IMR-90 (cell line): Measurements from ENCODE around the gene FHDC1. TPM values are rescaled to one million over a fixed set of nuclear protein-coding genes. Genes with fewer than 3 reads are reported as not detected.

Experiments used
- ATAC-seq: fragments of 200-7000 bp; cut with Tn5 transposase; 2 replicates; pipeline ENCODE4 v1.9.1; 2020; ENCODE audit warnings: low read depth, mild to moderate bottlenecking, moderate library complexity
- BruUV-seq: library from RNA; stranded (reverse); fragments of 400-500 nt; replicated peaks from 2 replicates; lab custom pipeline; 2021; lab: Mats Ljungman, UMichigan
- CTCF ChIA-PET: fragments of 300-600 bp; formaldehyde crosslinking; extraction: SDS; loops from one replicate; lab custom pipeline; 2021; ENCODE audit warnings: antibody characterized with exemption; lab: Yijun Ruan, JAX
- POLR2A ChIA-PET: fragments of 300-600 bp; sonication (Branson Sonifier 250); formaldehyde crosslinking; loops from one replicate; lab custom pipeline; 2022; ENCODE audit warnings: antibody characterized with exemption; ENCODE audit not compliant: unreplicated experiment; lab: Charles Lee
- DNase-seq: peaks from one replicate; pipeline ENCODE4 v3.0.0; 2013
- H2AFZ ChIP-seq: replicated peaks from 2 replicates; pipeline ENCODE3; 2013; ENCODE audit warnings: low read length, mild to moderate bottlenecking; ENCODE audit not compliant: poor library complexity
- H2AK5ac ChIP-seq: 2 replicates; pipeline ENCODE4 v1.6.1; 2013; ENCODE audit warnings: low read depth, low read length, inconsistent platforms
- H2AK9ac ChIP-seq: replicated peaks from 2 replicates; pipeline ENCODE3; 2013; ENCODE audit warnings: mild to moderate bottlenecking, low read depth, low read length, moderate library complexity; ENCODE audit not compliant: poor library complexity
- H2BK120ac ChIP-seq: 2 replicates; pipeline ENCODE4 v1.6.1; 2013; ENCODE audit warnings: low read depth, low read length, inconsistent platforms
- H2BK15ac ChIP-seq: 3 replicates; pipeline ENCODE4 v1.6.1; 2013; ENCODE audit warnings: low read depth, low read length, inconsistent platforms
- H2BK20ac ChIP-seq: 2 replicates; pipeline ENCODE4 v1.6.1; 2013; ENCODE audit warnings: low read depth, mild to moderate bottlenecking, inconsistent platforms, low read length, moderate library complexity
- H2BK5ac ChIP-seq: 2 replicates; pipeline ENCODE4 v1.6.1; 2013; ENCODE audit warnings: mild to moderate bottlenecking, low read depth, low read length, inconsistent platforms; ENCODE audit not compliant: poor library complexity, severe bottlenecking
- H3K14ac ChIP-seq: replicated peaks from 2 replicates; pipeline ENCODE4 v1.6.1; 2013; ENCODE audit warnings: low read depth, low read length, inconsistent platforms
- H3K18ac ChIP-seq: 2 replicates; pipeline ENCODE4 v1.6.1; 2013; ENCODE audit warnings: low read depth, low read length, control low read depth
- H3K23ac ChIP-seq: 2 replicates; pipeline ENCODE4 v1.6.1; 2013; ENCODE audit warnings: low read depth, low read length, inconsistent platforms
- H3K27ac ChIP-seq: 2 replicates; pipeline ENCODE4 v1.5.1; 2013; ENCODE audit warnings: mild to moderate bottlenecking, control low read depth, low read length; ENCODE audit not compliant: insufficient read depth
- H3K27me3 ChIP-seq: 2 replicates; pipeline ENCODE4 v1.6.1; 2013; ENCODE audit warnings: low read length; ENCODE audit not compliant: control insufficient read depth, insufficient read depth
- H3K36me3 ChIP-seq: 2 replicates; pipeline ENCODE4 v1.6.1; 2013; ENCODE audit warnings: low read length, mixed read lengths; ENCODE audit not compliant: control insufficient read depth, insufficient read depth
- H3K4ac ChIP-seq: 2 replicates; pipeline ENCODE4 v1.6.1; 2013; ENCODE audit warnings: low read depth, low read length, inconsistent platforms
- H3K4me1 ChIP-seq: 2 replicates; pipeline ENCODE4 v1.6.1; 2013; ENCODE audit warnings: low read length, mixed read lengths; ENCODE audit not compliant: control insufficient read depth, insufficient read depth
- H3K4me2 ChIP-seq: 2 replicates; pipeline ENCODE4 v1.6.1; 2013; ENCODE audit warnings: low read depth, mild to moderate bottlenecking, control low read depth, low read length, moderate library complexity
- H3K4me3 ChIP-seq: 2 replicates; pipeline ENCODE4 v1.5.1; 2013; ENCODE audit warnings: low read depth, mild to moderate bottlenecking, control low read depth, low read length, moderate library complexity; ENCODE audit not compliant: insufficient read depth
- H3K56ac ChIP-seq: 2 replicates; pipeline ENCODE4 v1.6.1; 2013; ENCODE audit warnings: low read length, inconsistent platforms; ENCODE audit not compliant: insufficient read depth; ENCODE audit errors: extremely low read depth
- H3K79me1 ChIP-seq, 2 experiments: 2 replicates each; pipeline ENCODE4 v1.6.1; 2013; ENCODE audit warnings: low read length in 2 of 2, inconsistent platforms in 1 of 2, low read depth in 1 of 2
- H3K9ac ChIP-seq: 2 replicates; pipeline ENCODE4 v1.6.1; 2013; ENCODE audit warnings: low read depth, low read length, control low read depth
- H3K9me1 ChIP-seq: 2 replicates; pipeline ENCODE4 v1.6.1; 2013; ENCODE audit warnings: low read length, inconsistent platforms; ENCODE audit not compliant: insufficient read depth
- H3K9me3 ChIP-seq: 2 replicates; pipeline ENCODE4 v1.6.1; 2013; ENCODE audit warnings: low read length; ENCODE audit not compliant: control insufficient read depth, insufficient read depth
- H4K20me1 ChIP-seq: 2 replicates; pipeline ENCODE4 v1.6.1; 2013; ENCODE audit warnings: low read length, inconsistent platforms; ENCODE audit not compliant: insufficient read depth
- H4K5ac ChIP-seq: 2 replicates; pipeline ENCODE4 v1.6.1; 2013; ENCODE audit warnings: mild to moderate bottlenecking, low read depth, low read length, control low read depth
- H4K8ac ChIP-seq, 2 experiments: 2 replicates each; pipeline ENCODE4 v1.6.1; 2013; ENCODE audit warnings: low read depth in 2 of 2, low read length in 2 of 2, control low read depth in 1 of 2, inconsistent platforms in 1 of 2
- H4K91ac ChIP-seq: 2 replicates; pipeline ENCODE4 v1.6.1; 2013; ENCODE audit warnings: low read depth, low read length, inconsistent platforms; ENCODE audit not compliant: insufficient read depth
- CHD1 ChIP-seq: IDR thresholded peaks from 2 replicates; pipeline ENCODE4 v1.6.1; 2012; ENCODE audit warnings: low read depth, low read length, improper control_type of control experiment
- CTCF ChIP-seq: conservative IDR thresholded peaks from 2 replicates; pipeline ENCODE4 v1.5.1; 2012; ENCODE audit warnings: mild to moderate bottlenecking, low read depth, low read length, improper control_type of control experiment
- FOS ChIP-seq: fragments of 150-350 bp; IDR thresholded peaks from 2 replicates; pipeline ENCODE4 v1.6.1; 2016; ENCODE audit warnings: low read depth, low read length
- MAFK ChIP-seq: IDR thresholded peaks from 2 replicates; pipeline ENCODE4 v1.6.1; 2012; ENCODE audit warnings: low read depth, low read length, improper control_type of control experiment
- MAZ ChIP-seq: IDR thresholded peaks from 2 replicates; pipeline ENCODE4 v1.6.1; 2012; ENCODE audit warnings: low read depth, mild to moderate bottlenecking, low read length, improper control_type of control experiment, moderate library complexity, borderline replicate concordance
- NFE2L2 ChIP-seq: fragments of 150-350 bp; IDR thresholded peaks from 2 replicates; pipeline ENCODE4 v1.6.1; 2016; ENCODE audit warnings: low read depth, mild to moderate bottlenecking, low read length
- POLR2A ChIP-seq: IDR thresholded peaks from 2 replicates; pipeline ENCODE4 v1.6.1; 2012; ENCODE audit warnings: mild to moderate bottlenecking, low read depth, low read length
- SMC3 ChIP-seq: fragments of 150-350 bp; IDR thresholded peaks from 2 replicates; pipeline ENCODE4 v1.6.1; 2016; ENCODE audit warnings: low read depth, mild to moderate bottlenecking, antibody characterized with exemption, low read length, moderate library complexity
- dilution Hi-C: fragments of 300-500 bp; cut with HindIII; formaldehyde crosslinking; loops from one replicate; pipeline ENCODE4 v1.14.3; 2018; ENCODE audit warnings: low sequenced_read_pairs; ENCODE audit not compliant: unreplicated experiment
- in situ Hi-C: fragments of 300-500 bp; cut with MboI; formaldehyde crosslinking; loops from 3 replicates; pipeline ENCODE4 v1.14.3; 2019; ENCODE audit warnings: low sequenced_read_pairs, inconsistent platforms, mixed read lengths
- intact Hi-C: fragments of 100-400 bp; cut with micrococcal nuclease; formaldehyde crosslinking; loops from 2 replicates; pipeline ENCODE4 v1.10.0; 2022
- polyA plus RNA-seq, 3 experiments: library from polyadenylated mRNA; depleted of rRNA; stranded (reverse); fragments of >200 nt; gene quantifications; 2 replicates each; pipeline ENCODE4 v1.2.3, GENCODE V29; 2012; ENCODE audit warnings: low replicate concordance in 1 of 3
- total RNA-seq: library from RNA; depleted of rRNA; stranded (reverse); fragments of >200 nt; gene quantifications from 2 replicates; pipeline ENCODE4 v1.2.3, GENCODE V29; 2012

The FHDC1 gene
- total and polyA plus RNA-seq, 2 of the 4 experiments (the other 2 are of a cell fraction) = under 0.01 to 0.09 TPM

GRCh38 chr4:152921284-152921683 is 14.8 kb upstream of the FHDC1 start:
- peaks cover 3% of the 10 kb centered on the region; the same call in 1 of the 2 replicates for H3K36me3 ChIP-seq
- no peak overlapping the region for H2AFZ ChIP-seq
- H2AK5ac ChIP-seq = no peak overlapping the region
- no peak overlapping the region for H3K9ac ChIP-seq
- no peak overlapping the region for H3K4me2 ChIP-seq
- no peak overlapping the region for H4K91ac ChIP-seq
- H2BK15ac ChIP-seq = no peak overlapping the region
- intact Hi-C loops (no loop called here), in situ Hi-C loops (no loop called here), dilution Hi-C loops (no loop called here)
- peaks cover 10% of the 10 kb centered on the region for H3K9me3 ChIP-seq
- BruUV-seq = no TSS peak
- H4K5ac ChIP-seq = no peak overlapping the region
- H3K4ac ChIP-seq = no peak overlapping the region
- no peak overlapping the region for H3K23ac ChIP-seq
- TF ChIP-seq SMC3 (no peak), FOS (no peak), NFE2L2 (no peak), CTCF (no peak), MAFK (no peak), CHD1 (no peak), POLR2A (no peak), MAZ (no peak)
- no peak overlapping the region for H2BK20ac ChIP-seq
- H3K14ac ChIP-seq = no peak overlapping the region
- H3K56ac ChIP-seq = no peak overlapping the region
- DNase-seq (no peak), ATAC-seq (no peak)
- no peak overlapping the region for H3K4me3 ChIP-seq
- H4K8ac ChIP-seq = no peak overlapping the region
- no peaks in the 10 kb centered on the region for H3K4me1 ChIP-seq
- no peaks in the 10 kb centered on the region for H4K20me1 ChIP-seq
- no peaks in the 10 kb centered on the region for H3K27me3 ChIP-seq
- no peak overlapping the region for H3K27ac ChIP-seq
- H3K18ac ChIP-seq = no peak overlapping the region
- no peaks in the 10 kb centered on the region for H3K9me1 ChIP-seq
- no peaks in the 10 kb centered on the region for H3K79me1 ChIP-seq
- no peak overlapping the region for H2BK120ac ChIP-seq
- ChIA-PET CTCF (no interaction called here), POLR2A (no interaction called here)
- no peak overlapping the region for H2AK9ac ChIP-seq
- no peak overlapping the region for H2BK5ac ChIP-seq
